HepG2 (cell line): Measurements from ENCODE around the gene ZFP90. TPM values are rescaled to one million over a fixed set of nuclear protein-coding genes. Genes with fewer than 3 reads are reported as not detected.

ENCODE experiments used
- ASH2L ChIP-seq: fragments of 300-600, 200-600 bp; sonication (generic); IDR thresholded peaks from 2 replicates; pipeline ENCODE4 v1.7.0; 2017; ENCODE audit warnings: low read depth, mild to moderate bottlenecking, moderate library complexity, mixed read lengths, low read length; ENCODE audit not compliant: insufficient read length
- GATA4 ChIP-seq: sonication (generic); IDR thresholded peaks from 2 replicates; pipeline ENCODE4 v1.6.1; 2016; ENCODE audit warnings: antibody characterized with exemption, low read depth, borderline replicate concordance
- HMG20B ChIP-seq: conservative IDR thresholded peaks from 2 replicates; pipeline ENCODE4 v1.6.1; 2016; ENCODE audit warnings: missing genetic modification reagents, missing compliant biosample characterization
- ZNF230 ChIP-seq: sonication (generic); formaldehyde crosslinking; IDR thresholded peaks from 2 replicates; pipeline ENCODE4 v1.4.0; 2020; ENCODE audit warnings: mild to moderate bottlenecking, missing genetic modification reagents
- ZNF382 ChIP-seq: sonication (generic); formaldehyde crosslinking; IDR thresholded peaks from 2 replicates; pipeline ENCODE4 v1.5.0; 2020; ENCODE audit warnings: missing genetic modification reagents, mild to moderate bottlenecking, borderline replicate concordance
- ZNF501 ChIP-seq: sonication (generic); formaldehyde crosslinking; IDR thresholded peaks from 2 replicates; pipeline ENCODE4 v1.5.1; 2020; ENCODE audit warnings: mild to moderate bottlenecking, moderate library complexity, missing genetic modification reagents
- ZNF713 ChIP-seq: sonication (generic); formaldehyde crosslinking; IDR thresholded peaks from 2 replicates; pipeline ENCODE4 v1.4.0; 2020; ENCODE audit warnings: mild to moderate bottlenecking, missing genetic modification reagents
- ZNF749 ChIP-seq: sonication (generic); formaldehyde crosslinking; IDR thresholded peaks from 2 replicates; pipeline ENCODE4 v1.8.0; 2022; ENCODE audit warnings: mild to moderate bottlenecking, missing genetic modification reagents, moderate library complexity, borderline replicate concordance
- ZNF777 ChIP-seq: sonication (generic); formaldehyde crosslinking; IDR thresholded peaks from 2 replicates; pipeline ENCODE4 v1.4.0; 2020; ENCODE audit warnings: missing genetic modification reagents
- ZNF883 ChIP-seq: sonication (generic); formaldehyde crosslinking; IDR thresholded peaks from 2 replicates; pipeline ENCODE4 v1.5.1; 2020; ENCODE audit warnings: mild to moderate bottlenecking, missing genetic modification reagents; ENCODE audit errors: not compliant biosample characterization
- polyA plus RNA-seq, 8 experiments: library from polyadenylated mRNA; depleted of rRNA in 3 of 8; stranded (reverse) in 7 of 8; unstranded in 1 of 8; fragments of >200 nt; fragmentation: Illumina TruSeq in 4 of 8; extraction: Trizol in 4 of 8; gene quantifications; 2 replicates each; pipeline versions ENCODE4 v1.2.1 to v1.2.3, GENCODE V29; 2011 to 2016; ENCODE audit warnings: low read depth in 4 of 8, missing spikeins in 1 of 8, mixed read lengths in 1 of 8; ENCODE audit not compliant: insufficient read depth in 1 of 8
- total RNA-seq, 5 experiments: library from RNA; depleted of rRNA; stranded (reverse); fragments of >200 nt; fragmentation: Illumina TruSeq; extraction: Trizol; gene quantifications; 2 replicates each; pipeline ENCODE4 v1.2.3, GENCODE V29; 2016; ENCODE audit warnings: low read depth in 1 of 5
- TF ChIP-seq, protein P1 (sequence below): IDR thresholded peaks from 2 replicates; pipeline ENCODE4 v1.6.1; 2016; ENCODE audit warnings: low read depth, missing genetic modification reagents, missing compliant biosample characterization
- TF ChIP-seq, protein P2 (sequence below): sonication (generic); formaldehyde crosslinking; IDR thresholded peaks from 2 replicates; pipeline ENCODE4 v1.4.0; 2020; ENCODE audit warnings: missing genetic modification reagents, mild to moderate bottlenecking, borderline replicate concordance
- TF ChIP-seq, protein P3 (sequence below): sonication (generic); formaldehyde crosslinking; IDR thresholded peaks from 2 replicates; pipeline ENCODE4 v1.4.0; 2020; ENCODE audit warnings: mild to moderate bottlenecking, missing genetic modification reagents
- TF ChIP-seq, protein P4 (sequence below): sonication (generic); formaldehyde crosslinking; IDR thresholded peaks from 2 replicates; pipeline ENCODE4 v1.9.0; 2022; ENCODE audit warnings: low read depth, missing genetic modification reagents
- TF ChIP-seq, protein P5 (sequence below): sonication (generic); formaldehyde crosslinking; IDR thresholded peaks from 2 replicates; pipeline ENCODE4 v1.5.0; 2020; ENCODE audit warnings: missing genetic modification reagents, mild to moderate bottlenecking, borderline replicate concordance

ZFP90 gene
- total and polyA plus RNA-seq, 2 of the 13 experiments (the other 11 are each of a cell fraction or from before 2014, with no cell fraction given), result 17.6 to 18.9 TPM

DNA sequence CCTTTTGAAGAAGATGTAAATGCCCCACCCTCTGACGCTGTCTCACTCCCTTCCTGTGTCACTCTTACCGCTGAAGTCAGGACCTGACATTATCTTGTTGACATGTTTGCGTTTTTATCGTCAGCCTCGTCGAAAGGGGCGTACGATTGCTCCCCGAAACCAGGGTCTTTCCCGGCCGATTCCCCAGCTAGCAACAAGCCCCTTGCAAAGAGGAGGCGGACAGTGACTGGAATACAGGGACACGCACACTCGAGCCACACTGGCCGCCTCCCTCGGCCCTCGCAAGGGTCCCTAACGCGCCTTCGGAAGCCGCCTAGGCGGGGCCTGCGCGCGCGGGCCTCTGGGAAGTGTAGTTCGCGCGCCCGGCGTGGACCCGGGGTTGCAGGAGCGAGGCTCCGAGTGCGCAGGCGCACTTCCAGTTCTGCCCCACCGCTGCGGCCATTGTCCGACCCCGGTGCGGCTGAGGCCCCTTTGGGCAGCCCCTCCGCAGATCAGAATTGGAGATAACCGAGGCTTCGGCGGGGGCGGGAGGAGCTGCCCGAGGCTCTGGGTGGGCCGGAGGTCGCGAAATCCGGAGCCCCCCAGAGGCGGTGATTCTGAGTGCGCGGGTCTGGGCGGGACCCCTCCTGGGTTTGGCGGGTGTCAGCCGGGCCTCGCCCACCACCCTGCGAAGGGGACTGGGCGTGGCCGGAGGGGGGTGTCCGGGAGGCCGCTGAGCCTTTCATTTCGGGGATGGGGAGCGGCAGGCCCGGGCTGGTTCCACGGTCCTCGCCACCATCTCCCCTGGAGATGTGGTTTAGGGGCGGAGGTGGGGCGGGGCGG, at the start of gene ZFP90 (continued):
- TF ChIP-seq, protein P1, sequence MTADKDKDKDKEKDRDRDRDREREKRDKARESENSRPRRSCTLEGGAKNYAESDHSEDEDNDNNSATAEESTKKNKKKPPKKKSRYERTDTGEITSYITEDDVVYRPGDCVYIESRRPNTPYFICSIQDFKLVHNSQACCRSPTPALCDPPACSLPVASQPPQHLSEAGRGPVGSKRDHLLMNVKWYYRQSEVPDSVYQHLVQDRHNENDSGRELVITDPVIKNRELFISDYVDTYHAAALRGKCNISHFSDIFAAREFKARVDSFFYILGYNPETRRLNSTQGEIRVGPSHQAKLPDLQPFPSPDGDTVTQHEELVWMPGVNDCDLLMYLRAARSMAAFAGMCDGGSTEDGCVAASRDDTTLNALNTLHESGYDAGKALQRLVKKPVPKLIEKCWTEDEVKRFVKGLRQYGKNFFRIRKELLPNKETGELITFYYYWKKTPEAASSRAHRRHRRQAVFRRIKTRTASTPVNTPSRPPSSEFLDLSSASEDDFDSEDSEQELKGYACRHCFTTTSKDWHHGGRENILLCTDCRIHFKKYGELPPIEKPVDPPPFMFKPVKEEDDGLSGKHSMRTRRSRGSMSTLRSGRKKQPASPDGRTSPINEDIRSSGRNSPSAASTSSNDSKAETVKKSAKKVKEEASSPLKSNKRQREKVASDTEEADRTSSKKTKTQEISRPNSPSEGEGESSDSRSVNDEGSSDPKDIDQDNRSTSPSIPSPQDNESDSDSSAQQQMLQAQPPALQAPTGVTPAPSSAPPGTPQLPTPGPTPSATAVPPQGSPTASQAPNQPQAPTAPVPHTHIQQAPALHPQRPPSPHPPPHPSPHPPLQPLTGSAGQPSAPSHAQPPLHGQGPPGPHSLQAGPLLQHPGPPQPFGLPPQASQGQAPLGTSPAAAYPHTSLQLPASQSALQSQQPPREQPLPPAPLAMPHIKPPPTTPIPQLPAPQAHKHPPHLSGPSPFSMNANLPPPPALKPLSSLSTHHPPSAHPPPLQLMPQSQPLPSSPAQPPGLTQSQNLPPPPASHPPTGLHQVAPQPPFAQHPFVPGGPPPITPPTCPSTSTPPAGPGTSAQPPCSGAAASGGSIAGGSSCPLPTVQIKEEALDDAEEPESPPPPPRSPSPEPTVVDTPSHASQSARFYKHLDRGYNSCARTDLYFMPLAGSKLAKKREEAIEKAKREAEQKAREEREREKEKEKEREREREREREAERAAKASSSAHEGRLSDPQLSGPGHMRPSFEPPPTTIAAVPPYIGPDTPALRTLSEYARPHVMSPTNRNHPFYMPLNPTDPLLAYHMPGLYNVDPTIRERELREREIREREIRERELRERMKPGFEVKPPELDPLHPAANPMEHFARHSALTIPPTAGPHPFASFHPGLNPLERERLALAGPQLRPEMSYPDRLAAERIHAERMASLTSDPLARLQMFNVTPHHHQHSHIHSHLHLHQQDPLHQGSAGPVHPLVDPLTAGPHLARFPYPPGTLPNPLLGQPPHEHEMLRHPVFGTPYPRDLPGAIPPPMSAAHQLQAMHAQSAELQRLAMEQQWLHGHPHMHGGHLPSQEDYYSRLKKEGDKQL (CRISPR knock-in tag), result no peak
- TF ChIP-seq ZNF230 (CRISPR knock-in tag) (no peak), ZNF382 (no peak), ZNF777 (peak; percentile 93), HMG20B (no peak), ZNF501 (CRISPR knock-in tag) (peak; percentile 92), ZNF749 (no peak), ZNF713 (peak; percentile 92), ZNF883 (CRISPR knock-in tag) (peak; percentile 47), GATA4 (0 out of 2 replicates have a peak, but pooled peaks have one; percentile 20), ASH2L (peak; percentile 48)
- TF ChIP-seq, protein P2, sequence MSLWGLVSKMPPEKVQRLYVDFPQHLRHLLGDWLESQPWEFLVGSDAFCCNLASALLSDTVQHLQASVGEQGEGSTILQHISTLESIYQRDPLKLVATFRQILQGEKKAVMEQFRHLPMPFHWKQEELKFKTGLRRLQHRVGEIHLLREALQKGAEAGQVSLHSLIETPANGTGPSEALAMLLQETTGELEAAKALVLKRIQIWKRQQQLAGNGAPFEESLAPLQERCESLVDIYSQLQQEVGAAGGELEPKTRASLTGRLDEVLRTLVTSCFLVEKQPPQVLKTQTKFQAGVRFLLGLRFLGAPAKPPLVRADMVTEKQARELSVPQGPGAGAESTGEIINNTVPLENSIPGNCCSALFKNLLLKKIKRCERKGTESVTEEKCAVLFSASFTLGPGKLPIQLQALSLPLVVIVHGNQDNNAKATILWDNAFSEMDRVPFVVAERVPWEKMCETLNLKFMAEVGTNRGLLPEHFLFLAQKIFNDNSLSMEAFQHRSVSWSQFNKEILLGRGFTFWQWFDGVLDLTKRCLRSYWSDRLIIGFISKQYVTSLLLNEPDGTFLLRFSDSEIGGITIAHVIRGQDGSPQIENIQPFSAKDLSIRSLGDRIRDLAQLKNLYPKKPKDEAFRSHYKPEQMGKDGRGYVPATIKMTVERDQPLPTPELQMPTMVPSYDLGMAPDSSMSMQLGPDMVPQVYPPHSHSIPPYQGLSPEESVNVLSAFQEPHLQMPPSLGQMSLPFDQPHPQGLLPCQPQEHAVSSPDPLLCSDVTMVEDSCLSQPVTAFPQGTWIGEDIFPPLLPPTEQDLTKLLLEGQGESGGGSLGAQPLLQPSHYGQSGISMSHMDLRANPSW (CRISPR knock-in tag), result 0 out of 2 replicates have a peak, but pooled peaks have one; percentile 24
- TF ChIP-seq, protein P3, sequence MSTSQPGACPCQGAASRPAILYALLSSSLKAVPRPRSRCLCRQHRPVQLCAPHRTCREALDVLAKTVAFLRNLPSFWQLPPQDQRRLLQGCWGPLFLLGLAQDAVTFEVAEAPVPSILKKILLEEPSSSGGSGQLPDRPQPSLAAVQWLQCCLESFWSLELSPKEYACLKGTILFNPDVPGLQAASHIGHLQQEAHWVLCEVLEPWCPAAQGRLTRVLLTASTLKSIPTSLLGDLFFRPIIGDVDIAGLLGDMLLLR (CRISPR knock-in tag), result no peak
- TF ChIP-seq, protein P4, sequence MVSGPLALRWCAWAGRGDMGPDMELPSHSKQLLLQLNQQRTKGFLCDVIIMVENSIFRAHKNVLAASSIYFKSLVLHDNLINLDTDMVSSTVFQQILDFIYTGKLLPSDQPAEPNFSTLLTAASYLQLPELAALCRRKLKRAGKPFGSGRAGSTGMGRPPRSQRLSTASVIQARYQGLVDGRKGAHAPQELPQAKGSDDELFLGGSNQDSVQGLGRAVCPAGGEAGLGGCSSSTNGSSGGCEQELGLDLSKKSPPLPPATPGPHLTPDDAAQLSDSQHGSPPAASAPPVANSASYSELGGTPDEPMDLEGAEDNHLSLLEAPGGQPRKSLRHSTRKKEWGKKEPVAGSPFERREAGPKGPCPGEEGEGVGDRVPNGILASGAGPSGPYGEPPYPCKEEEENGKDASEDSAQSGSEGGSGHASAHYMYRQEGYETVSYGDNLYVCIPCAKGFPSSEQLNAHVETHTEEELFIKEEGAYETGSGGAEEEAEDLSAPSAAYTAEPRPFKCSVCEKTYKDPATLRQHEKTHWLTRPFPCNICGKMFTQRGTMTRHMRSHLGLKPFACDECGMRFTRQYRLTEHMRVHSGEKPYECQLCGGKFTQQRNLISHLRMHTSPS (CRISPR knock-in tag), result no peak
- TF ChIP-seq, protein P5, sequence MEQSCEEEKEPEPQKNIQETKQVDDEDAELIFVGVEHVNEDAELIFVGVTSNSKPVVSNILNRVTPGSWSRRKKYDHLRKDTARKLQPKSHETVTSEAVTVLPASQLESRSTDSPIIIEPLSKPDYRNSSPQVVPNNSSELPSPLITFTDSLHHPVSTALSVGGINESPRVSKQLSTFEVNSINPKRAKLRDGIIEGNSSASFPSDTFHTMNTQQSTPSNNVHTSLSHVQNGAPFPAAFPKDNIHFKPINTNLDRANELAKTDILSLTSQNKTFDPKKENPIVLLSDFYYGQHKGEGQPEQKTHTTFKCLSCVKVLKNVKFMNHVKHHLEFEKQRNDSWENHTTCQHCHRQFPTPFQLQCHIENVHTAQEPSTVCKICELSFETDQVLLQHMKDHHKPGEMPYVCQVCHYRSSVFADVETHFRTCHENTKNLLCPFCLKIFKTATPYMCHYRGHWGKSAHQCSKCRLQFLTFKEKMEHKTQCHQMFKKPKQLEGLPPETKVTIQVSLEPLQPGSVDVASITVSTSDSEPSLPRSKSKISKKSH (CRISPR knock-in tag), result peak; percentile 46; the same call in 1 of the 2 replicates
